GM06990 (cell line): ENCODE results near the gene GPATCH8.

Experiments
- DNase-seq: peaks from one replicate; pipeline ENCODE4 v3.0.0-alpha.2; 2011; ENCODE audit not compliant: insufficient read length; ENCODE audit errors: extremely low read depth
- H3K27me3 ChIP-seq: replicated peaks from 2 replicates; pipeline ENCODE4 v1.6.0; 2011; ENCODE audit warnings: low read length; ENCODE audit not compliant: control insufficient read depth, insufficient read depth
- H3K36me3 ChIP-seq: 2 replicates; pipeline ENCODE4 v1.5.1; 2011; ENCODE audit warnings: low read length; ENCODE audit not compliant: control insufficient read depth, insufficient read depth
- H3K4me3 ChIP-seq: replicated peaks from 2 replicates; pipeline ENCODE4 v1.5.1; 2011; ENCODE audit warnings: low read depth, mild to moderate bottlenecking, control low read depth, low read length
- TF ChIP-seq, protein P1 (sequence below): IDR thresholded peaks from 2 replicates; pipeline ENCODE4 v1.5.1; 2011; ENCODE audit warnings: low read length, control low read depth, mild to moderate bottlenecking, inconsistent platforms; ENCODE audit not compliant: insufficient read depth, poor library complexity, severe bottlenecking

GPATCH8 gene

DNA sequence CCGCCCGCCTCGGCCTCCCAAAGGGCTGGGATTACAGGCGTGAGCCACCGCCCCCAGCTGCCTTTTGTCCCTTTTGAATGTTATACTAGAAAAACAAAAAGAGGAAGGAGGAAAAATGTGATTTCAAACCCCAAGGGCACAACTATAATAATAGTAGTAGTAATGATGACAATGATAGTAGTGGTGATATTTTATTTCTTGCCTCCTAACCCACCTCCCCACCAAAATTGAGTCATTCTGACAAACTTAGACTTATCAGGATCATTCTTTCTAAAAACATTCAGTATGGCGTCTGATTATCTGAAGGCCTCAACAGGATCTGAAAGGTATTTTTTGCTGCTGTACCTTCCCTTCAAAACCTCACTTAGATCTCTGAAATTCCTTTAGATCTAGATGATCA, 13.6 kb downstream of the GPATCH8 start:
- Histone ChIP-seq H3K4me3 (no peak overlapping the region), H3K27me3 (no peaks in the 10 kb centered on the region), H3K36me3 (no peaks in the 10 kb centered on the region)
- TF ChIP-seq, protein P1, sequence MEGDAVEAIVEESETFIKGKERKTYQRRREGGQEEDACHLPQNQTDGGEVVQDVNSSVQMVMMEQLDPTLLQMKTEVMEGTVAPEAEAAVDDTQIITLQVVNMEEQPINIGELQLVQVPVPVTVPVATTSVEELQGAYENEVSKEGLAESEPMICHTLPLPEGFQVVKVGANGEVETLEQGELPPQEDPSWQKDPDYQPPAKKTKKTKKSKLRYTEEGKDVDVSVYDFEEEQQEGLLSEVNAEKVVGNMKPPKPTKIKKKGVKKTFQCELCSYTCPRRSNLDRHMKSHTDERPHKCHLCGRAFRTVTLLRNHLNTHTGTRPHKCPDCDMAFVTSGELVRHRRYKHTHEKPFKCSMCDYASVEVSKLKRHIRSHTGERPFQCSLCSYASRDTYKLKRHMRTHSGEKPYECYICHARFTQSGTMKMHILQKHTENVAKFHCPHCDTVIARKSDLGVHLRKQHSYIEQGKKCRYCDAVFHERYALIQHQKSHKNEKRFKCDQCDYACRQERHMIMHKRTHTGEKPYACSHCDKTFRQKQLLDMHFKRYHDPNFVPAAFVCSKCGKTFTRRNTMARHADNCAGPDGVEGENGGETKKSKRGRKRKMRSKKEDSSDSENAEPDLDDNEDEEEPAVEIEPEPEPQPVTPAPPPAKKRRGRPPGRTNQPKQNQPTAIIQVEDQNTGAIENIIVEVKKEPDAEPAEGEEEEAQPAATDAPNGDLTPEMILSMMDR: no peak
- no peak for DNase-seq

DNA sequence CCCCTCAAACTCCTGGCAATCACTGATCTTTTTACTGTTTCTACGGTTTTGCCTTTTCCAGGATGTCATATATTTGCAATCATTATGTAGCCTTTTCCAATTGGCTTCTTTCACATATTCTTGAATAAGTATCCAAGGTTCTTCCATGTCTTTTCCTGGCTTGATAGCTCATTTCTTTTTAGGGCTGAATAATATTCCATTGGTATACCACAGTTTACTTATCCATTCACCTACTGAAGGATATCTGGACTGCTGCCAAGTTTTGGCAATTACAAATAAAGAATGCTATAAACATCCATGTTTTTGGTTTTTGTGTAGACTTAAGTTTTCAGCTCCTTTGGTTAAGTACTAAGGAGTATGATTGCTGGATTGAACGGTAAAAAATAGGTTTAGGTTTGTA, 16.0 kb downstream of the GPATCH8 start:
- no peaks in the 10 kb centered on the region for H3K36me3 ChIP-seq
- no peak for DNase-seq
- TF ChIP-seq, protein P1: no peak
- no peaks in the 10 kb centered on the region for H3K27me3 ChIP-seq
- no peak overlapping the region for H3K4me3 ChIP-seq

DNA sequence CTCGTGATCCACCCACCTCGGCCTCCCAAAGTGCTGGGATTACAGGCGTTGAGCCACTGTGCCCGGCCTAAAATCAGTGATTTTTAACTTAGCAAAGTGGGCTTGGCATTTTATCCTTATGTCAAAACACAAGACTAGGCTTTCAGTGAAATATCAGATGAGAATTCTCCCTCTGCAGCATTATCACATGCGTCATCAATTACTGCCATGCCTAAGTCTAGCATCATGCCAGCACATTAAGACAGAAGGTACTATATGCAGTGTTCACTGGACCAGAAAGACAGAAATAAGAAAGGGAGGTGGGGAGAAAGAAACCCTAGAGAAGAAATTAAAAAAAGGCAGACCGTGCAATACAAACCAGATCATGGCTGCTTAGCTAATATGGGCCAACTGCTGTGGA, 29.8 kb downstream of the GPATCH8 start:
- TF ChIP-seq, protein P1: no peak
- Histone ChIP-seq H3K4me3 (no peak overlapping the region), H3K36me3 (peaks cover 1% of the 10 kb centered on the region), H3K27me3 (no peaks in the 10 kb centered on the region)
- DNase-seq: no peak

DNA sequence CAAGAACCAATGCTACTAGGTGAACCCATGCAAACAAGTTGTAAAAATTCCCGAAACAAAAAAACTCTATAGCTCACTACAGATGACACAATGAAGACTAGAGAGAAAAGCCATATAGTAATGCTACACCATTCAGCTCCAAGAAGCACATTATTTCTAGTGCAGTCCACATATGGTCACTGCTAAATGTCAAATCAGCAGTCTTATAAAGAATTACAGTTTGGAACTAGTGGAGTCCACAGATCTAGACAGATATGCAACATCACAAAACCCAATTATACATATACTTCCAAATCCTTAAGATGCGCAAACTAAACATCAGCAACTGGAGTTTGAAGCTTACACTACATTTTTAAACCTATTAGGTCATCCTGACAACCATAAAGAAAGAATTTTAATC, 33.5 kb downstream of the GPATCH8 start:
- peaks cover 1% of the 10 kb centered on the region for H3K36me3 ChIP-seq
- DNase-seq: no peak
- TF ChIP-seq, protein P1: no peak
- H3K27me3 ChIP-seq: no peaks in the 10 kb centered on the region
- H3K4me3 ChIP-seq: no peak overlapping the region

DNA sequence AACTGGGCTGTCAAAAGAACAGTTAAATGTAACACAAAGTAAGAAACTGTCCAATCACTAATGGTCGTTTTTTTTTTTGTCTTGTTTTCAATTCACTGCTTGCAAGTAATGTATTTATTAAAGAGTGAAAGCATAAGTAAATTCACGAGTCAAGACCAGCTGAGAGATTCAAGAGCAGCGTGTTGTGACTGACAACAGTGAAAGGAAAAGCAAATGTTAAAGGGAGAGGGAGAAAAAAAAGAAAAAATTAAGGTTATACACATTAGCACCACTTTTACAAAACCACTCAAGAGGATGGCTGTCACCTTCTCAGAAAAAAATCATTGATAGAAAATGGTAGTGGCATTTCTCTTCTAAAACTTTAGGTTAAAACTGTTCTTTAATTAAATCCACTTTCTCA, 36.1 kb downstream of the GPATCH8 start:
- no peak for DNase-seq
- TF ChIP-seq, protein P1: no peak
- Histone ChIP-seq H3K4me3 (no peak overlapping the region), H3K27me3 (no peaks in the 10 kb centered on the region), H3K36me3 (no peaks in the 10 kb centered on the region; the same call in none of the 2 replicates)

DNA sequence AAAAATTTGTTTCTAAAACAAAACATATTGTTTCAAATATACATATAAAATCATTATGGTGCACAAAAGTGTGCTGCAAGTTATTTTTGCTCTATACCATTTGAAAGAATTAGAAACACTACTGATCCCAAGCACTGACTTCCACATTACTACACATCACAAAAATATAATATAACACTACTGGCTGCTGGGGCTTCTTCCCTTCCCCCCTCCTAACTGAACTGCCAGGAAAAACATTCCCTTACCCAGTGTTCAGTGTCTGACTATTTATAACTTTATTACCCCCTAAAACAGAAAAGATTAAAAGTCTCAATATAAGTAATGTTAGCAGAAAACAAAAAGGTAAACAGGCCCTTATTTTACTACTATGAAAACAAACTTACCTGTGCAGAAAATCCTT, 36.9 kb downstream of the GPATCH8 start:
- Histone ChIP-seq H3K27me3 (no peaks in the 10 kb centered on the region), H3K36me3 (no peaks in the 10 kb centered on the region; the same call in 1 of the 2 replicates), H3K4me3 (no peak overlapping the region)
- TF ChIP-seq, protein P1: no peak
- DNase-seq: no peak
